GM19372 (cell line): Measurements from ENCODE around the gene NCK2.

Experiments
- ATAC-seq: cut with Tn5 transposase; IDR thresholded peaks from one replicate; pipeline ENCODE4 v1.9.1; 2021; ENCODE audit warnings: mild to moderate bottlenecking, low read depth, moderate library complexity; ENCODE audit not compliant: unreplicated experiment

Gene NCK2

DNA sequence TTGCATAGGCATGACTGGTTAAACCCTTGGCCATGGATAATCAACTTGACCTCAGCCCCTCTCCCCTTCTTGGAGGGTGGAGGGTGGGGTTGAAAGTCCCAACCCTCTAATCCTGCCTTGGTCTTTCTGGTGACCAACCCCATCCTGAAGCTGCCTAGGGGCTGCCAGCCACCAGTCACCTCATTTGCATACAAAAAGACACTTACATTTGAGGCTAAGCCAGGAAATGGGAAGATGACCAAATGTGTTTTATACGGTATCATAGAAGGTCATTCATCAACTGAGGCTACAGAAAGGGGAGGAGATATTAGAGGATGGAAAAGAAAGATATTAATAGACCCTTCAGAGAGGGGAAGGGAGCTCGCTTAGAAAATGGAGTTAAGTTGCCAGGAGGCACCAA lies 96.8 kb downstream of the NCK2 start:
- ATAC-seq: no peak

DNA sequence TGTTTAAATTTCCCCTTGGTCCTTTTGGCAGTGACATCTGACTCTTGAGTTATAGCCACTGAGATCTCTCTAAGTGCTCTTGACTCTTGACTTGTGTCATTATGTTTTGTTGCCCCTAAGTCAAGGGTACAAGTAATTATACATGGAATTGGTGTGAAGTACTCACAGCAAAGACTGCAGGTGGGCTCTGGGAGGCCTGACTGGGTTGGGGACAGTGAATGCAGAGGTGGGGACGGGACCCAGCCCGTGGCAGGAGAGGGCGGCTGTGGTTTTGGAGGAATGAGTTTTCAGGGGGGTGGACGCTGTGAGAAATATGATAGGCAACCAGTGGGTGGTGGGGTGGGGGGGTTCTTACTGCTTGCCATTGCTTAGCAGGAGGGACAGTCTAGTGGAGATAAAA lies 97.8 kb downstream of the NCK2 start:
- ATAC-seq: no peak

DNA sequence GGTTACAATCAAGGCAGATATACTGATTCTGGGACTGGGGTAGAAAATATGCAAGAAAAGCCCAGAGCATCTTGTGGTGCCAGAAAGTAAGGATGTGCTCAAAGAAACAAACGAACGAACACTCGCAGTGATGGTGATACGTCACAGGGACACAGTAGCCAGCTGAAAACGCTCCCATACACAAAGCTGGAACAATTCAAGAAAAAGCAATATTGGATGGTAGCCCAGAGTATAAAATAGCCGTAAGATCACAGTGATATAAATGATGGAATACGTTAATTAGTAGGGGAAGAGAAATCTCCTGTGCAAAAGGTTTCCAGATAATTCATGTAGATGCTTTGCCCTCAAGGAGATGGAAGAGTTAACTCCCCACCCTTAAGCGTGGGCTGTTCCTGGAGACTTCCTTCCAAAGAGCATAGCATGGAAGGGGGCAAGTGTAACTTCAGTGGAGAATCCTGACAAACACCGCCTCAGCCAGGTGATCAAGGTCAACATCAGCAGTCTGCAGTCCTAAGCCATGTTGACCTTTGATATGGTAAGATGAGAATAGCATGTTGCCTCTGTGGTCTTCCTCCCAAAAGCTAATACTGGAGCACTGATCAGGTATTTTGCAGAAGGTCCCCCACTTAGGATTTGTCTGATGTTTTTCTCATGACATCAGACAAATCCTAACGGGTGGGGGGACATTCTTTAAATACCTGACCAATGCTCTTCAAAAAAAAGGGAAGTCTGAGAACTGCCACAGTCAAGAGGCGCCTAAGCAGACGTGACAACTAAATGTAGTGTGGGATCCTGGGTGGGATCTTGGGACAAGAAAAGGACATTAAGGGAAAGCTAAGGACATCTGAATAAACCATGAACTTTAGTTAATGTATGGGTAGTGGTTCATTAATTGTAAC lies 99.0 kb downstream of the NCK2 start:
- no peak for ATAC-seq

DNA sequence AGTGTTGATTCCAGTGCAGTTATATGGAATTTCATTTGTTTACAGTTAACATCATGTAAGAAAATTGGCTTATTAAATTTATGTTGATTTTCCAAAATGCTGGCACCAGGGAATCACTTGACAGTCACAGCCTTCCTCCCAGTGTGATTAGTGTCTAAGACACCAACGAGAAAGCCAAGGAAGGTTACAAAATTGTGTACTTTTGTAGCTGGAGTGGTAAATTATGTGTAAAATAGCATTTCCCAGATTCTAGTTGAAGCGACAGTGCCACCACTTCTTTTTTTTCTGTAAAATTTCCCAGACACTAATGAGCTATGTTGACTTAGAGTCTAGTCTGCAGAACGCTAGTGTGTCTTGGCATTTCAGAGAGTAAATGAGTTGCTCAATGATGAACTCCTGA lies 101.3 kb downstream of the NCK2 start:
- ATAC-seq: no peak

DNA sequence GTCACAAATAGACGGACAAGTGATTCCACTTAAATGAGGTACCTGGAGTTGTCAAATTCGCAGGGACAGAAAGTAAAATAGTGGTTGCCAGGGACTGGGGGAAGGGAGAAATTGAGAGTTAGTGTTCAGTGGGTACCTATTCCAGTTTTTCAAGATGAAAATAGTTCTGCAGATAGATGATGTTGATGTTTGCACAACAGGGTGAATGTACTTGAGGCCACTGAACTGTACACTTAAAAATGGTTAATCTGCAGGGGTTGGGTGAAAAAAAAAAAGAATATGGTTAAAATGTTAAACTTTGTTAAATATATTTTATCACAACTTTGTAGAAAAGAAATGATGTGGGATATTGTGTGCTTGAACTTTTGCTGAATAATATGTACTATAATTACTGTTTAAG lies 102.3 kb downstream of the NCK2 start:
- ATAC-seq: no peak

DNA sequence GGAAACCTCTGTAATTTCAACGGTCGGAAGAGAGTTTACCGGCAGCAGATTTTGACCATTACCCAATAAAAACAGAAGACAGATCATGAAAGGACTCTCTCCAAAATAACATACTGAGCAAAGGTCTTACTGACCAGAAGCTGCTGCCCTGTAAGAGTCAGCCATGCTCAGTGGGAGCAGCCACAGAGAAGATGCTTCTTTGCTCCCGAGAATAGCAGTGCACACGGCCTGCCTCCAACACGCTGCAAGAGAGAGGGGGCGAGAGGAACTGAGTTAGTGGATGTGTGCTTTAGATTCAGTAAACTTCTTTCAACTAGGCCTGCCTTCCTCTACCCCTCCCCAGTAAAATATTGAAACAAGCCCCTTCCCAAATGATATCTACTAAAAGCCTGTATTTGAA lies 103.7 kb downstream of the NCK2 start:
- ATAC-seq: no peak

DNA sequence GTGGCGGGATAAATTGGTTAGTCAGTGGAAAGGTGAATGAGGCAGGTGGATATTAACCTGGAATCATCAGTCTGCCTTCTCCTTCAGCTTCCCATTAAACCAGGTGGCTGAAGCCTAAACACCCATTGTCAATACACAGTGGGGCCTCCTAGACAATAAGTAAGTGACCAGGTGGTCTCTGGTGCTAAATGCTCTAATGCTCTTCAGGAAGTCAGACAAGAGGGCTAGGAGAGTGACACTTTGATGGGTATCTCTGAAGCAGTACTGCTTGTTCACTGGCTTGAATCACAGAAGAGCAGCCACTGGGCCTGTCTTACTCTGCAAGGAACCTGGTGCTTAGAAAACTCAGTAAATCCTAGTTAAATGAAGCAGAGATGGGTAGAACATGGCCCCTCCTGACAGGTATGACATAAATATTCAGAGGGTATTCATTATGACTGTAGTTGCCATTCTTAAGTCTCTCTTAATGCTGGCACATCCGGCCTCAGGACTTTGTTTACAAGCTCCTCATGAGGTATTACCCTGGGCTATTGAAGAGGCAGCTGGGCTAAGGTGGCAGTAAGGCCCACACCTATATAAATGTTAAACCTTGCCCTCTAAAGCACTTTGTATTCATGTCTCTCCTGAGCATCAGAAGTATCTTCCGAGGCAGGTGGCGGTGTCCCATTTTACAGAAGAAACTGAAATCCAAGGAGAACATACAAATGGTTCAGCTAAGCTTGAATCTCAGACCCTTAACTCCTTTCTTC lies 104.9 kb downstream of the NCK2 start:
- no peak for ATAC-seq

DNA sequence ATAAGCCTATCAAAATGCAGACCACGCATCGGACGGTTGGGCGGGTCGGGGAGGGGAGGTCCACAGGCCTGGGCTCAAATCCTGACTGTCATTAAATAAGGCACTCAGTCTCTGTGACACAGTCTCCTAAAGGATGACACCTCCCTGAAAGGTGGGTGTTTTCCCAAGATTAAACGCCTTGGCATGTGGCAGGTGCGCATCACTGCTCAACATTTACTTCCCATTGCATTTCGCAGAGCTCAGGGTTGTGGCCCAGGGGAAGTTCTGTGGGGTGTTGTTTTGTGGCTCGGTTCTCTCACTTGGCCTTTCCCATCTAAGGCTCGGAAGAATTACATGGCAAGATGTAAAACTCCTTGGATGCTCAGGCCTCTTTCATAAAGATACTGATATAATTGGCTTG lies 107.4 kb downstream of the NCK2 start:
- no peak for ATAC-seq

DNA sequence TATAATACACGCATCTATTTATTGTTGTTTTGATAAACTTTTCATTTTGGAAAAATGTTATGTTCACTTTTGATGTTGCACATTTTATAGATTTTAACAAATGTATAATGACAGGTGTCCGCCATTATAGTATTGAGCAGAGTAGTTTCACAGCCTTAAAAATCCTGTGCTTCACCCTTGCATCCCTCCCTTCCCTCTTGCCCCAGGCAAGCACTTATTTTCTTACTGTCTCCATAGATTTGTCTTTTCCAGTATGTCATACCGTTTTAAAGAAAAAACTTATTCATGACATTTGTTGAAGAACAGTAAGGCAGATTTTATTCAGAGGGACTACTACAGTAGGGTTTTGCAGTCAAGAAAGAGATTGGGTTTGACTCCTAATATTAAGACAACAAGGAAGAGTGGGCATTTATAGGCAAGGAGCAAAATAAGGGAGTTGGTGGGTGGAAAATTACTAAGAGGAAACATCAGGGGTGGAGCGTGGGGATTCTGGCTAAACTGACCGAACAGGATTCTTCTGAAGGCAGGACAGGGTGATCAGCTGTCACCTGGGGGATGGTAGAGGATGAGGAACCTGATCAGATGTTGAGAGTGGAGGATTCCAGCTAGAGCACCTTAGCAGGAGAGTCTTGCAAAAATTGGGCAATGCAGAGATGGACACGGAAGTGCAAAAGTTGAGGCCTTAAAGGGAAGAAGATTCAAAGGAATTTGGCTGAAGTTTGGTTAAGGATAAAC lies 108.8 kb downstream of the NCK2 start:
- no peak for ATAC-seq

DNA sequence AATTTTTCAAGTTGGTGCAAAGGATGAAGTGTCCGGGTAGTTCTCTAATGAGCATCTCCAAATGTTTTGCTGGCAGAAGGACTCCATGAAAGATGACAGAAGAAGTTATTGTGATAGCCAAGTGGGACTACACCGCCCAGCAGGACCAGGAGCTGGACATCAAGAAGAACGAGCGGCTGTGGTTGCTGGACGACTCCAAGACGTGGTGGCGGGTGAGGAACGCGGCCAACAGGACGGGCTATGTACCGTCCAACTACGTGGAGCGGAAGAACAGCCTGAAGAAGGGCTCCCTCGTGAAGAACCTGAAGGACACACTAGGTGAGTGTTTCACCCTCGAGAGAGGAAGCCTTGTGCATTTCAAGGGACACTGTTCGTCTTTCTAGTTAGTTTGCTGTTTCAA lies 110.3 kb downstream of the NCK2 start:
- ATAC-seq: no peak

DNA sequence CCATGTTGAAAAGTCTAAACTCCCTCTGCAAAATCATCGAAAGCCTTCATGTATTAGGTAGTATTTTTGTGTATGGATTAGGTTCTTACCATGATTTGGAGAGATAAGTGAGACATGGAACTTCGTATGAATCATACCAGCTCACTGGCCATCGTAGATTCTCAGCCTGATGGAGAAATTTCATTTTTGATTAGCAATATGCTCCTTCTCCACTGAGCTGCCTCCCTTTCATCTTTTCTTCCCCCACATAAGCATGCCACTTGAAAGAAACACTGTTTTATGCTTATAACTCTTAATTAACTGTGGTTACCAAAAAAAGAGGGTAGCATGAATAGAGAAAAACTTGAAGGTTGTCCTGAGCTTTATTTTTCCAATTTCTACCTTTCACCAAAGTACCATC lies 111.9 kb downstream of the NCK2 start:
- no peak for ATAC-seq

DNA sequence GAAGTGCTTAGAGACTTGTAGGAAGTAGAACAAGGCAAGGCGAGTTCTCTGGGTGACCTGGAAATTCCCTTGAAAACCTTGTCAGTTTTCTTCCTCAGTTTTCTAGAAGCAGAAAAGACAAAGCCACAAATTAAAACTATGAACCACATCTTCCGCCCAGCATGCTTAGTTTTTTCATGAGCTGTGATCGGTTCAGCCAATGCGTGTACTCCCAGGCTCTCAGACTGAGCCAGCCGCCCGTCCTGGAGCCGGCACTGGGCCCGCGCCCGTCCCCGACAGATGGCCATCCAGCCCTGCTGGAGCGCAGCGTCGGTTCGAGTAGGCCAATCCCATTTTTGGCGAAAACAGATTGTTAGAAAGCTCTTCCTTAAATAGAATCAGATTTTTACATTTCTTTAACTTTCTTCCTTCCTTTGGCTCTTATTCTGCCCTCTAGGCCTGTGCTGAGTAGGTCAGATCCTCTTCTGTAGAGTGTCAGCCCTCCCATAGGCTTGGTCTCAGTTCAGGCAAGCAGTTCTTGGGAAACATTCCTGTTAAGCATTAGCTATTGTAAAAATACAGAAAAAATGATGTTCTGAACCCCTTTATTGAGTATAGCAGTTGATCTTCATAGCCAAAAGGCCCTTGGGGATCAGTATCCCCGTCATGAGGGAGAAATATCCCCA lies 112.5 kb downstream of the NCK2 start:
- no peak for ATAC-seq

DNA sequence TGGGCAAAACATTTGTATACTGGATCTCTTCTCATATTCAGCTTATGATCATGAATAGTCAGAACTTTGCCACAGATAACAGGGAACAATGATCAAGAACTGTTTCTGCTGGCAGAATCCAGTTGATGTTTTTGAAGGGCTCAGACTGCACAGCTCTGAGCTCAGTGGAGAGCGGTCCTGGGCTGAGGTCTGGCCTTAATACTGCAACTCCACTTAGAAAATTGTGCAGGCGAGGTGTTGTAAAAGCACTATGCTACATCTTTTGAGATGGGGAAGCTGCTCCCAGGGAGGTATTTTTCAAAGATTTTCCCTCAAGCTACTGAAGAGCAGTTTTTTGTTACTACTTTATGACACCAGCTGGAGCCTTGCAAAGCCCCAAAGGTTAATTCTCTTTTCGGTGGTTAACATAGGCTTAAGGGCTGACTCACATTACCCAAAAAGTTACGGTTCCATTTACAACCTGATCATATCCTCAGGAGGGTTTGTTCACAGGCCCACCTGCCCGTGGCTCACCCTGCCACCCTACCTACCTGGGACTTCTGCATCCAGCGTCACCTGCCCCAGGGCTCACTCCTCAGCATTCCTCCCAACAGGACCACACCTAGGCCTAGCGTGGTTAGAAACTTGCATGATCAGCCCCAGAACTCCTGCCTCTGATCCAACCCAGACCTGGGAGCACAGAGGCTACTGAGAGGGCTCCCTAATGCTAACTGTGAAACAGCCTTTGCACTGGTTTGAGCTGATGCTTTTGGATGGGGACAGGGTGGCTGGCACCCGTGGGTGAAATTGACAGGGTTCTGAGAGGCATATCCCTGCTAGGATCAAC lies 114.4 kb downstream of the NCK2 start:
- no peak for ATAC-seq

DNA sequence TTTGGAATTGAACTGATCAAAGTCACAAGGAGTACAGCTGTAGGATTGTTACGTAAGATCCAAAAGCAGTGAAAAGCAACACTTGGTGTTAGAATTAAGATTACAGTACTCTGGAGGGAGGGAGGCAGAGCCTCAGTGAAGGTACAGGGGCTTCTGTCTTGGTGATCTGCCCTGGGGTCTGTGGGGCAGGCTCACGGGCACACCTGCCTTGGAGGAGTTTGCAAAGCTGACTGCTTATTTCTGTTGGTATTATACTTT lies 114.9 kb downstream of the NCK2 start:
- ATAC-seq: no peak

DNA sequence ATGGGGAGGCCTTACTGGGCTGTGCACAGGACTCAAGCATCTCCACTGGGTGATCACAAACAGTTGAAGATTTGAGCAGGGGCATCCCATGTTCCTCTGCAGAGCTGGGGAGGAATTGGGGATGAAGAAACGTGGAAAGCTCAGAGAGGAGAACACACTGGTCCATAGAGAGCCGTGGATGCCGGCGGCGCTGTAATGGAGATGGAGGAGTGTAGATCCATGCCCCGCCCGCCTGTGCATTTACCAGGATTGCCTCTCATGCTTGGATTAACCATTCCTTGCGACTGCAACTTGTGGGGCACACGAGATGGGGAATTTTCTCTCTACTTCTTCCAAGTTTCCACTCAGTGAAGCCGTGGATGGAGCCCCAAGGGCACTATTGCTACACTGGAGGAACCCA lies 115.9 kb downstream of the NCK2 start:
- no peak for ATAC-seq

DNA sequence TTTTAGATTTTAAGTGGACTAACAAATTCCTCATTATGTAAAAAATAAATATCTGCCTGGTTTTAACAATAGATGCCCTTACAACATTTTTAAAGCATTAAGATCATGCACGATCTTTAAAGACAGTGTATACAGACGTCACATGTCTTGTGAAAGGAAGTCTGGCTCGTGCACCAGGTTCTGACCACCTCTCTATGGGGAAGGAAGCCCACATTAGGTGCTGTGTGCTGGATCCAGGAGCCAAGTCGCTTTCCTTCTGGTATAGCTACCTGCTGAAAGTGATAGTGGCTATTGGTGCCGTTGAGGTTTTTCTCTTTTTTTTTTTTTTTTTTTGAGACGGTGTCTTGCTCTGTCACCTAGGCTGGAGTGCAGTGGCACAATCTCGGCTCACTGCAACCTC lies 116.5 kb downstream of the NCK2 start:
- no peak for ATAC-seq

DNA sequence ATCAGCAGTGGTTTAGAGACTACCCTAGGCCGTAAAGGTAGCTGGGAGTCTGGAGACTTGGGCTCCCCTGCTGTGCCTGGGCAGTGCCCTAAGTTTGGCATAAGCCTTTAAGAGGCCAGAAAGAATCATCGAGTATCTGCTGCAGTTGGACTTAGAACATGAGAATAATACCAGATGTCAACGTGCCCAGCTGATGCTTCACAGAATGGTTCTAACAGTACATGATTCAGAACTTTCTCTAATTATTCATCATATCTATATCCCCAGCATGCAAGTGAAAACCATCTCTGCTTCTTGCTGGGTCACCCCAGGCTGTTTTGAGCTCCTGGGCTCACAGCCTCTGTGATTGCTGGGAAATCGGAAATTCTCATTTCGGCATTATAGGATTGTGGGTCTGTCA lies 118.1 kb downstream of the NCK2 start:
- ATAC-seq: no peak

DNA sequence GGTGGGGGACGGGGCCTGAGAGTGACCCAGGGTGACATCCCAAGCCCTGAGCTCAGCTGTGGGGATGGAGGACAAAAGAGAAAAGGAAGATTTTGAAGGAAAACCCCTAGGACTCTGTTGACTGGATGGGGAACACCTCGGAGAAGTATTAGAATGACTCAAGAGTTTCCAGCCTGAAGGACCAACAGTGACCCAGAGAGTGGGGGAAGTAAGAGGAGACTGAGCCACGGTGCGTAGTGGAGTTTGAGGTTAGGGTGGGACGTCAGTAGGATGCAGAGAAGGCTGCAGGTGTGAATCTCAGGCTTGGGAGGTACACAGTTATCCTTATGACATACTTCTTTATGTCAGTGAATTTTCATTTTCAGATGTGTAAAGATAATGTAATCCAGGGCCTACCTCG lies 119.5 kb downstream of the NCK2 start:
- no peak for ATAC-seq

DNA sequence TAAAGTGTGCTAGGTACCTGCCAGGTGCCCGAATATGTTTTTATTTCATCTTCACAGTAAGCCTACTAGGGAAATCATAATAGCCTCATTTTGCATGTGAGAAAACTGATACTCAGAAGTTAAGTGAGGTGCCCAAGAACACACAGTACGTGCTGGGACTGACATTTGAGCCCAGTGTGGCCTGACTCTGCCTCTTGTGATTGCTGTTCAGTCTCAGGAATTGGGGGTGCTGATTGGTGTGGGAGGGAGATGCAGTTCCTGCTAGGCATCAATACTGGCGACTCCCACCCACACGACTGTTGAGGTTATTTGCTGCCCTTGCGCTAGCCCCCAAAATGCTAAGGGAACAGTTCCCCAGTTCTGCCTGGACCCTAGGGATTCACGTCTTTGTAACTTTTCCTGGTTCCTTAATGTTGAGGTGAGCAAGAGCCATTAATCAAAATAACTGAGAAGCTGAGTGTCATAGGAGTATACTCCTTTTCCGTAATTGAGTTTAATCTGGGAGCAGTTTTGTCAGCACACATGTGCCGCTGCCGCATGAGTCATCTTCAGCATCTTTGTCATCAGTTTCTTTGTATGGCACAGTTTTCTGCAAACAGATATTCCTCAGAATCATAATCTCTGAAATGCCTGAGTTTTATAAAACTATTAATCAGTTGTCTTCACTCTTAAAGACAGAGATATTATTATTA lies 120.7 kb downstream of the NCK2 start:
- no peak for ATAC-seq
